COLO668 (cell line): ENCODE measurements around the gene CTNND1.
"Not testable (repeated sequence)": the region's sequence is repeated elsewhere in the genome, so short reads cannot be mapped to it uniquely, and the experiment has no call there.

ENCODE experiments used
- DNase-seq: peaks from one replicate; lab custom pipeline; 2025; ENCODE audit not compliant: unreplicated experiment; lab: John Stamatoyannopoulos, UW

The CTNND1 gene

GRCh38 chr11:57788703-57789088 lies 27.1 kb downstream of the CTNND1 start:
- DNase-seq: no peak

GRCh38 chr11:57791321-57792059 lies 29.9 kb downstream of the CTNND1 start:
- no peak for DNase-seq

GRCh38 chr11:57792060-57792541 lies 30.5 kb downstream of the CTNND1 start:
- DNase-seq: no peak

GRCh38 chr11:57792870-57793269 lies 31.3 kb downstream of the CTNND1 start:
- no peak for DNase-seq

- DNase-seq: no peak
These were observed 31.9 kb downstream of the CTNND1 start for GRCh38 chr11:57793351-57794115.

GRCh38 chr11:57798905-57799559 lies 37.4 kb downstream of the CTNND1 start:
- peak; percentile 12 for DNase-seq

- peak; percentile 71 for DNase-seq
These were observed 39.0 kb downstream of the CTNND1 start for GRCh38 chr11:57800444-57801182.

GRCh38 chr11:57801183-57801485 lies 39.5 kb downstream of the CTNND1 start:
- DNase-seq: no peak

- no peak for DNase-seq
These were observed 40.8 kb downstream of the CTNND1 start for GRCh38 chr11:57802411-57802810.

GRCh38 chr11:57804466-57804865 lies 42.9 kb downstream of the CTNND1 start:
- DNase-seq: no peak

GRCh38 chr11:57805780-57806179 lies 44.2 kb downstream of the CTNND1 start:
- no peak for DNase-seq

- no peak for DNase-seq
These were observed 51.0 kb downstream of the CTNND1 start for GRCh38 chr11:57812634-57813033.

- DNase-seq: no peak
These were observed 53.9 kb downstream of the CTNND1 start for GRCh38 chr11:57815476-57815875.

- no peak for DNase-seq
These were observed 54.3 kb downstream of the CTNND1 start for GRCh38 chr11:57815877-57816276.

GRCh38 chr11:57818812-57819211 lies 57.2 kb downstream of the CTNND1 start:
- no peak for DNase-seq

- DNase-seq: no peak
These were observed 57.8 kb downstream of the CTNND1 start for GRCh38 chr11:57819252-57819979.

GRCh38 chr11:57823859-57824258 lies 62.3 kb downstream of the CTNND1 start:
- DNase-seq: no peak

GRCh38 chr11:57834852-57835251 lies 73.2 kb downstream of the CTNND1 start:
- no peak for DNase-seq

- DNase-seq: not testable (repeated sequence)
These were observed 77.0 kb downstream of the CTNND1 start for GRCh38 chr11:57838609-57839008.

- DNase-seq: no peak
These were observed 81.3 kb downstream of the CTNND1 start for GRCh38 chr11:57842873-57843272.

GRCh38 chr11:57867966-57868365 lies 106.4 kb downstream of the CTNND1 start:
- no peak for DNase-seq
